GM21717 (cell line): Measurements from ENCODE around the gene ZNF79.

Experiments used
- ATAC-seq: cut with Tn5 transposase; IDR thresholded peaks from one replicate; pipeline ENCODE4 v1.9.1; 2021; ENCODE audit warnings: mild to moderate bottlenecking, moderate library complexity; ENCODE audit not compliant: unreplicated experiment

ZNF79 gene

GRCh38 chr9:127423934-127424675 lies at the start of gene ZNF79:
Gene ZNF79, plus strand, starts transcription at chr9:127424382. Its CDS starts 406 bp downstream, at chr9:127424788.
- ATAC-seq: peak; percentile 77

GRCh38 chr9:127380479-127380878 lies 43.7 kb upstream of the ZNF79 start:
- ATAC-seq: no peak

- no peak for ATAC-seq
Observed at GRCh38 chr9:127382541-127382940, 41.6 kb upstream of the ZNF79 start.

- ATAC-seq: no peak
Observed at GRCh38 chr9:127384016-127384730, 40.0 kb upstream of the ZNF79 start.

- ATAC-seq: no peak
Observed at GRCh38 chr9:127384901-127385300, 39.3 kb upstream of the ZNF79 start.

GRCh38 chr9:127386249-127386648 lies 37.9 kb upstream of the ZNF79 start:
- no peak for ATAC-seq

GRCh38 chr9:127386981-127387380 lies 37.2 kb upstream of the ZNF79 start:
- ATAC-seq: no peak

GRCh38 chr9:127388037-127388855 lies 35.9 kb upstream of the ZNF79 start:
- ATAC-seq: peak; percentile 74

- ATAC-seq: no peak
Observed at GRCh38 chr9:127388856-127389238, 35.3 kb upstream of the ZNF79 start.

GRCh38 chr9:127389381-127390247 lies 34.6 kb upstream of the ZNF79 start:
- no peak for ATAC-seq

GRCh38 chr9:127390248-127390545 lies 34.0 kb upstream of the ZNF79 start:
- no peak for ATAC-seq

GRCh38 chr9:127390563-127390962 lies 33.6 kb upstream of the ZNF79 start:
- ATAC-seq: no peak

GRCh38 chr9:127392166-127392565 lies 32.0 kb upstream of the ZNF79 start:
- no peak for ATAC-seq

- no peak for ATAC-seq
Observed at GRCh38 chr9:127392976-127393375, 31.2 kb upstream of the ZNF79 start.

GRCh38 chr9:127393645-127394044 lies 30.5 kb upstream of the ZNF79 start:
- no peak for ATAC-seq

- no peak for ATAC-seq
Observed at GRCh38 chr9:127395497-127396252, 28.5 kb upstream of the ZNF79 start.

GRCh38 chr9:127396253-127396807 lies 27.9 kb upstream of the ZNF79 start:
- no peak for ATAC-seq

GRCh38 chr9:127396808-127397645 lies 27.2 kb upstream of the ZNF79 start, which contains the start of gene SLC2A8:
Gene SLC2A8, plus strand, starts transcription at chr9:127397169. Its CDS starts 62 bp downstream, at chr9:127397231.
- ATAC-seq: peak; percentile 93
